Activated CD8-positive, alpha-beta memory T cell treated with anti-CD3 and anti-CD28 coated beads for 36 hours (primary cell): Measurements from ENCODE around the gene FARSB. TPM values are rescaled to one million over a fixed set of nuclear protein-coding genes. Genes with fewer than 3 reads are reported as not detected.
"Not testable (repeated sequence)": the region's sequence is repeated elsewhere in the genome, so short reads cannot be mapped to it uniquely, and the experiment has no call there.

ENCODE experiments used
- CTCF ChIA-PET: fragments of 350-600 bp; sonication (Branson Sonifier 250); formaldehyde crosslinking; loops from one replicate; lab custom pipeline; 2021; ENCODE audit warnings: antibody characterized with exemption; lab: Charles Lee
- POLR2A ChIA-PET: fragments of 350-600 bp; sonication (Branson Sonifier 250); formaldehyde crosslinking; loops from one replicate; lab custom pipeline; 2021; ENCODE audit warnings: antibody characterized with exemption; lab: Charles Lee
- total RNA-seq, 2 experiments: library from RNA; stranded (reverse); gene quantifications; one replicate each; pipeline ENCODE4 v1.2.3, GENCODE V29; 2021

The FARSB gene
- 10 to 100 TPM; 61.2 to 62.6 TPM for total RNA-seq

DNA sequence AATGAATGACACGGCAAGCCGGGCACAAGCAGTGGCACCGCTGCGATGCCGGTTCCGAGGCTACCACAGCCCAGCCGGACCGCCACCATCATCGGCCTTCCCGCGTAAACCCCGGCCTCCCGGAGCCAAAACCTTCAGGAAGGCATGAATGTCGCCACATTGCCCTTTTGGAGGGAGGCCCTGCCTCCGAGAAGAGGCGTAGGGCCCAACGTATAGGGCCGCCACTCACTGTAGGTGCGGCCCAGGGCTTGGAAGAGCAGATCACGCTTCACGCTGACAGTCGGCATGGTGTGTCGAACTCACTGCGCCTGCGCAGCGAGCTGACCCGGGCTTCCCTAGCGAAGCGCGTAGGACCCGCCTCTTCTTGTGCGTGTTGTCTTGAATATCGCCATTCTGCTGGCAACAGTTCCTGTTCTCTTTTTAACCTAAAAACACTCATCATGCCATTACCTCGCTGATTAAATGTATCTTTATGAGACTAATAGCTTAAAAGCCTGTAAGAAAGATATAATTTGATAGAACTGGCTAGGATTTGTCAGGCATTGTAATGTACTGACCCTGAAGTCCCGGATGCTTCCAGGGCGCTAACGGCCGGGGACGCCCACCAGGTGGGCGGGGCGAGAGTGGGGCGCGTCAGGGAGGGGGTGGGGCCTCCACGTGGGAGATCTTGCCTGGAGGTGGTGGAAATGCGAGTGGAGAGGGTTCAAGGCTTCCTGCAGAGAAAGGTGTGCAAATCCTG is at the start of gene FARSB:
Gene FARSB, minus strand, starts transcription at position 306 of the 739 bp plus-strand sequence. Its CDS starts 19 bp downstream, at position 287.
- ChIA-PET CTCF (interaction anchor here (1.7 kb wide), 1 partner anchor 24 kb away, joined by 3 read pairs; no protein-coding TSS in a partner anchor), POLR2A (interaction anchor here (0.6 kb wide), 1 partner anchor 231 kb away, joined by 3 read pairs; no protein-coding TSS in a partner anchor)

DNA sequence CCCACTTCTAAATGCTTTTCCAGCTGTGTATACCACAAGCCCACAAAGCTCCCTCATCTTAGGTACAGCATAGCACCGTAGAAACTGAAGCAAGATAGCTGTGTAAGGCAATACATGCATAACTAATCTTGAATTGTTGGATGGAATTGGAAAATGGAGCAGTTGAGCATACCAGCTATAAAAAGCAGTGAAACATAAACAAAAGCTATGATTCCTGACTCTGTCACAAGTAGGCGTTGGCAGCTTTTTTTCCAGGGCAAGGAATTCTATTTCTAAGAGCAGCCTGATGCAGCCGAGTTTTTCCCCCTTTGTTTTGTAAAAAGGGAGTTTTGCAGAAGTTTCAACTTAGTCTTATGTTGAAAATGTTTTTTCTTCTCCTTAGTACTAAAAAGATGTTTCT is 48.0 kb upstream of the FARSB start:
- ChIA-PET POLR2A (no interaction called here), CTCF (interaction anchor here (0.8 to 1.4 kb wide), 2 partner anchors 13 to 200 kb away, joined by 3 to 6 read pairs; no protein-coding TSS in a partner anchor)

DNA sequence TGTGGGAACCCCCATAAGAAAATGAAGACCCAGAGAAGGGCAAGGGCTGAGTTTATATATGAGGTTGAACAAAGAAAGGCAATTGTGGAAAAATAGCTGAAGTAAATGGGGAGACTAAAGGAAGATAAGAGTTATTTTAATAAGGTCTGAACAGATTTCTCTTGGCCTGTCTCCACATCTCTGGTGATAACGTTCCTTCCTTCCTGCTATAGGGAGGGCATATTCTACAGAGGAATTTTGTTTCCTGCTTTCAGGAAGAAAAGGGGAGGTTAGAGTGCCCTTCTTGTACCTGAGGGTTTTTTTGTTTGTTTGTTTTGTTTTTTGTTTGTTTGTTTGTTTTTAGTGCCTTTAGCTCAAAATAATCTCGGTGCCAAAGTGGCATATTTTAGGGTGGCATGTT is 47.2 kb upstream of the FARSB start:
- ChIA-PET CTCF (interaction anchor here (1.4 kb wide), 1 partner anchor 12 kb away, joined by 6 read pairs; no protein-coding TSS in a partner anchor), POLR2A (no interaction called here)

DNA sequence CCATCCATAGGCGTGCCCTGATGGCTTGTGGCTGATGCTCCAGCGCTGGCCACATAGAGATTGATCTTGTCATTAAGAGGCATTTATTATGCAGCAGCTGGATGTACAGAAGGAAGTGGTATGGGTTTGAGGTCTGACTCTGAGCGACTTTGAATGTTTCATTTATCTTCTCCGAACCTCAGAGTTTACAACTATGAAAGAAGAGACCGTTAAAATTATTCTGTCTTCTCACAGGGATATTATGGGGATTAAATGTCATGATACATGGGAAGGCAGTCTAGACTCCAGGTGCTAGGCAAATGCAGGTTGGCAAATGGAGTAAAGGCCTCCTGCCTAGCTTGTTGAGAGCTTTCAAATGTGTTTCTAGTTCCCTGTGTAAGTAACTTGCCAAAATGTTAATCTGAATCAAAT is 45.8 kb upstream of the FARSB start:
- CTCF ChIA-PET: no interaction called here
- POLR2A ChIA-PET: no interaction called here

DNA sequence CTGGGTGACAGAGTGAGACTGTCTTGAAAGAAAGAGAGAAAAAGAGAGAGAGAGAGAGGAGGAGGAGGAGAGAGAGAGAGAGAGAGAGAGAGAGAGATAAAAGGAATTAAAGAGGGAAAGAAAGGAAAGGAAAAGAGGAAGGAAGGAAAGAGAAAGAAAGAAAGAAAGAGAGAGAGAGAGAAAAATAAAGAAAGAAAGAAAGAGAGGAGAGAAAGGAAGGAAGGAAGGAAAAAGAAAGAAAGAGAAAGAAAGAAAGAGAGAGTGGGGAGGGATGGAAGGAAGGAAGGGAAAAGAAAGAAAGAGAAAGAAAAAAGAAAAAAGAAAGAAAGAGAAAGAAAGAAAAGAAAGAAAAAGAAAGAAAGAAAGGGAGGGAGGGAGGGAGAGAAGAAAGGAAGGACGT is 45.3 kb upstream of the FARSB start:
- ChIA-PET CTCF (no interaction called here), POLR2A (no interaction called here)

DNA sequence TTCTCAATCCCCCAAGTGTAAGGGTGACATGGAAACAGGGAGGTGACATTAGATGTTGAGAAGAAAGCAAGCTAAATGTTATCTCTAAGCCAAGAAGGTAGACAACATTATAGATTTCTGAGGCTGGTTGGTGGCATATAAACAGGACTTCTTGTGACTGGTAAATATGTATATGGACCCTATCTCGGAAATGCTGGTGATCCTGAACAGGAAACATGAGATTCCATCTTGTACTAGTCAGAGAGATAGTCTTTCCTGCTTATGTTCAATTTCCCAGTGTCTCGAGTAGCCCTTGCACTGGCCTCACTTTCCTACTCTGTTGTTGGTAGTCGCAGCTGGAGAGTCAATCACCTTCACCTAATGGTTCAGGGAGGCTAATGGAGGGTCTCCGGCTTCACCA is 42.4 kb upstream of the FARSB start:
- CTCF ChIA-PET: no interaction called here

DNA sequence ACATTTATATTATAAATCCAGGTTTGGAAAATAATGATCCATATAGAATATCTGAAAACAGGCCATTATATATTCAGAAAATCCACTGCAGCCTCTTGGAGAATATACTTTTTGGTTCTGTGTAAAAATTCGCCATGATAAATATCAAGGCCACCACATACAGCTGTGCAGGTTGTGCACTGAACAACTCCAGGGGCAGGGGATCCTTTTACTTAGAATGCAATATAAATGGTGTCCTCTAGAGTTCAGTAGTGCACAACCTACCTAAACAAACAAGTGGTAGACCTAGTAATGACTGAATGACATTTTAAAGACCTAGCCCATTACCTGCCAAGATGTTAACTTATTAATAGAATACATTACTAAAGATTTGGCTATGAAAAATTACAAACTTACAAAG is 37.9 kb upstream of the FARSB start:
- ChIA-PET CTCF (no interaction called here), POLR2A (no interaction called here)

More for the DNA sequence above, 42.4 kb upstream of the FARSB start:
- POLR2A ChIA-PET: no interaction called here

DNA sequence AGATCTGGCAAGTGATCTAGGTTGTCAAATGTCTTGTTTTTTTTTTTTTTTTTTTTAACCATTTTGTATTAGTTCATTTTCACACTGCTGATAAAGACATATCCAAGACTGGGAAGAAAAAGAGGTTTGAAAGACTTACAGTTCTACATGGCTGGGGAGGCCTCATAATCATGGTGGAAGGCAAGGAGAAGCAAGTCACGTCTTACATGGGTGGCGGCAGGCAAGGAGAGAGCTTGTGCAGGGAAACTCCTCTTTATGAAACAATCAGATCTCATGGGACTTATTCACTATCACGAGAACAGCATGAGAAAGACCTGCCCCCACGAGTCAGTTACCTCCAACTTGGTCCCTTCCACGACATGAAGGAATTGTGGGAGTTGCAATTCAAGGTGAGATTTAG is 37.5 kb upstream of the FARSB start:
- CTCF ChIA-PET: interaction anchor here (0.6 kb wide), 1 partner anchor 190 kb away, joined by 3 read pairs; no protein-coding TSS in a partner anchor
- POLR2A ChIA-PET: not testable (repeated sequence)

DNA sequence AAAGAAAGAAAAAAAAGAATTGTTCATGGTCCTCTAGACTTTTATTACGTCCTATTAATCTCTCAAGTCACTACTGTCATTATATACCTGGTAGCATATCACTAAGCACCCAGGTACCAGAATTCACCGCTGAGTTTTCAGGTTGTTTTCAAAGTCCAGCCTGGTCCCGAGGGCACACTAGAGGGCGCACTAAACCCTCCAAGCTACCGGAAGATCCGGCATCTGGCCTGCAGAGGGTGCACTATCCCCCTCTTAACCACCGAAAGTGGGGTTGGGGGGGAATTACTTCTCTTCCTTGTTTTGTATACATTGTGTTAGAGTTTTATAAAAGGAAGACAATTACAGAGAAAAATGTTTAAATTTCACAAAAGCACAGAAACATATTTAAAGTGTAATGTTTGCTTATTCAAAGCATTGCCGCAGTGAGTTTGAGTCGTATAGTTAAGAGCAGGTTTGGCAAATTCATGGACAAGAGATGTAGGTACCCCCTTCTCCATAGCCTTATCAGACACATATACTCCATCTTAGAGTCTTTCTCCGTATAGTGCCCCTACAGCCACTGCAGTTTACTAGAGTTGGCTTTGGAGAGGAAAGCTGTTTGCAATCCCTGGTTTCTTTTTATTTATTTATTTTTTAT is 34.8 kb upstream of the FARSB start:
- CTCF ChIA-PET: interaction anchor here (0.5 to 2.1 kb wide), 18 partner anchors 11 to 275 kb away, joined by 3 to 7 read pairs (median 4); no protein-coding TSS in a partner anchor
- POLR2A ChIA-PET: no interaction called here

DNA sequence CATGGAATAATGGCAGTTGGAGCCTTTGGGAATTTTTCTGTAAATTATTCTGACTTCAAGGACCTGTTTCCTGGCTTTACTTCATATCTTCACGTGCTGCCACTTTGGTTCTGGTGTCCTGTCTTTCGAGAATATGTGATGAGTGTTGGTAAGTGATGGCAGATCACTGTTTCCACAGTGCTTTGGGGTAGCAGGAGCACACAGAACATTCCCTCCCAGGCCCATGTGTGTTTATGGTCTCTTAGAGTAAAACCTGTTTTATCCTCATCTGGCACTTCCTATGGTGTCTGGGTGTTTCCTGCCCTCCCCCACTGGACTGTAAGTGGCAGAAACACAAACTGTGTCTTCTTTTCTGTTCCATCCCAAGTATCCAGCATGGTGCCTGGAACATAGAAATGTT is 33.4 kb upstream of the FARSB start:
- ChIA-PET POLR2A (no interaction called here), CTCF (interaction anchor here (2.1 kb wide), 1 partner anchor 19 kb away, joined by 6 read pairs; no protein-coding TSS in a partner anchor)

DNA sequence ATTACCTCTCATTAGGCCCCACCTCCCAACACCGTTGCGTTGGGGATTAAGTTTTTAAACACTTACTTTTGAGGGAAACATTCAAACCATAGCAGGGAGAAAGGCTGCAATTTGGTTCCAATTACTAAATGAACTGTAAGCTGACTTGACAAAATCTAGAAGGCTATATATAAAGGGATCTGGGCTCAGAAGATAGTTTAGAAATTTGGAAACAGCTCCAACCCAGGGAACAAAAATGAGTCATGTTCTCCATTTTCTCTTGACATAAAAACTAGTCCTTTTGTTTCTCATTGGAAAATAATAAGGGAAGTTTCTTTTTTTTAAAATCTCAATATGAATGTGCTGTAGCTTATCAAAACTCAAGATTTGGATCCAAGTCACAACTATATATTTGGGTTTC is 33.0 kb upstream of the FARSB start:
- CTCF ChIA-PET: interaction anchor here (1.2 to 1.8 kb wide), 2 partner anchors 11 to 214 kb away, joined by 3 to 5 read pairs; no protein-coding TSS in a partner anchor
- POLR2A ChIA-PET: no interaction called here

DNA sequence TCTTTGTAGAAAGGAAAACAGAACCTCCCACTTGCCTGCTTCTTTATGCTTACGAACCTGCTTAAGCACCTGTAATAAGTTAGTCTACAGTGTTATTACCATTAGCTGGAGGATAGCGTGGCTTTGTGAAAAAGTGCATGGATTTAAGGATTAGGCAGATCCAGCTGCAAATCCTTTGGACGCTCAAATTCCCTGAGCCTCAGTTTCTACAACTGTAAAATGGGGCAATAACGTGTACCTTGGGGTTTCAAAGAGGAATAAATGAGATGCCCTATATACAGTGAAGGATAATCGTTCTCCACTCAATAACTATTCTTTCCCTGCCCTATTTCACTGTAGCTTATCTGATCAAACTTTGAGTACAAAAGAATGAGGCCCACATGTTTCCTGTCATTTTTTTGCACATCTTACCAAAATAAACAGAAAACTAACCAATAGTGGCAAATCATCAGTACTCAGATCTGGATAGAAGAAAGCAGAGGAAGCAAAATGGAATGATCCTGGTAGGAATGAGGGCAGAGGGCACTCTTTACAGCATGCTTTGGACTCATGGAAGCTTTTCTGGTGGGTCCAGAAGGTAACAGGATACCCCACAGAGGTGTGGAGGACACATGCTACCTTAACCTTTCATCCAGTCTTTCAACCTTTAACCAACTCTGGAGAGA is 30.3 kb upstream of the FARSB start:
- ChIA-PET POLR2A (no interaction called here), CTCF (no interaction called here)

DNA sequence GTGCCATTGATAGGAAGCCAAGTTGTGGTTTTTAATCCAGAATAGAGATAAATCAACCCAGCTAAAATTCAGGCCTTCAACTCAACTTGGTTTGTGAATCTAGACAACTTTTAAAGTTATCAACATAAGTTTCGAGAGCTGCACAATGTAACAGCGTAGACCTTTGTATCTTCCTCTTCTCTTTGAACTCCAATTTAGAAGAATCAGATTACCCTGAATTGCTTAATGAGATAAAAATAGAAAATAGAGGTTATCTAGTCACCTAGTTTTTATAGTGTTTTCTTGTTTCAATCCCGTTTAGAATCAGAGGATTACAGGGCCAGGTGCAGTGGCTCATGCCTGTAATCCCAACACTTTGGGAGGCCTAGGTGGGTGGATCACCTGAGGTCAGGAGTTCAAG is 27.9 kb upstream of the FARSB start:
- POLR2A ChIA-PET: no interaction called here
- CTCF ChIA-PET: no interaction called here

DNA sequence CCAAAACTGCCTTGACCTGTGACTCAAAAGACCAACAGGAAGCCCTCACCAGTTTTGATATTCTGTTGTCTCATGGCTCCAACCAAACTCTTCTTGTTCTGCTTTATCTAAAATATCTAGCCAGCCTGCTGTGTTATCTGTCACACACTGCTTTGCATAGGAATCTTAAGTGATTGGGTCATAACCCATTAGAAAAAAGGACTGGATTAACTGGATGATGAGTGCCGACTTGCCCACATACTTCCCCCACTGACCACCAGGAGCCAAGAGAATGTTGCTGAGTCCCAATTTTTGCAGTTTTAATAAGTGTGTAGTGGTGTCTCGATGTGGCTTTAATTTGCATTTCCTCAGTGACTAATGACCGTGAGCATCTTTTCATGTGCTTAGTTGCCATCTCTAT is 22.1 kb upstream of the FARSB start:
- POLR2A ChIA-PET: no interaction called here
- CTCF ChIA-PET: no interaction called here

DNA sequence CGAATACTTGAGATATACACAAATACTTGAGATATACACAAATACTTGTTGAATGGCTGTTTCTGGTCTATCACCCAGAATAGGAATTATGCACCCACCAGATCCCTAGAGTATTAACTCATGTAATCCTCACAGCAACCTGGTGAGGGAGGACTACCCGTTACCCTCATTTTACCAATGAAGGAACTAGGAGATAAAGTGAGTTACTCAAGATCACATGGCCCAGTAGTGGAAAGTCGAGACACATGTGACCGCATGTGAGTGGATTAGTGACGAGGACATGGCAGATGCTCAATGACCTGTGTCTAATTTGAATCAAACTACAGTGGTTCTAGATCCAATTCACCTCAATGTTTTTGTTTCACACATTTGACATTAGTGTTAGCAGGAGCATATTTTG is 18.0 kb upstream of the FARSB start:
- CTCF ChIA-PET: no interaction called here
- POLR2A ChIA-PET: no interaction called here

DNA sequence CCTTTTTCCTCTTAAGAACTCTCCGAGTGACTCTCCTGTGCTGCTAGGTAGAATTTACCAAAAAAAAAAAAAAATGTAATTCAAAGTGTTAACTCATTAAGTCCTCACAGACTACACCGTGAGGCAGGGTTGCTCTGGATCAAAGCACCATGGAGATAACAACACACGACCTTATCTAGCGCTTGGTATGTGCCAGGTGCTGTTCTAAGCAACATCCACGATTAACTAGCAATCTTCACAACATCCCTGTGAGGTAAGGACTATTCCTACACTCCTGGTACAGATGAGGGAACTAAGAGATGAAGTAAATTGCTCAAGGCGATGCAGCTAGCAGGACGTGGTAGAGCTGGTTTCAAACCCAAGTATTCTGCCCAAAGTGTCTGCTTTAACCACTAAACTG is 17.4 kb upstream of the FARSB start:
- POLR2A ChIA-PET: no interaction called here
- CTCF ChIA-PET: no interaction called here

DNA sequence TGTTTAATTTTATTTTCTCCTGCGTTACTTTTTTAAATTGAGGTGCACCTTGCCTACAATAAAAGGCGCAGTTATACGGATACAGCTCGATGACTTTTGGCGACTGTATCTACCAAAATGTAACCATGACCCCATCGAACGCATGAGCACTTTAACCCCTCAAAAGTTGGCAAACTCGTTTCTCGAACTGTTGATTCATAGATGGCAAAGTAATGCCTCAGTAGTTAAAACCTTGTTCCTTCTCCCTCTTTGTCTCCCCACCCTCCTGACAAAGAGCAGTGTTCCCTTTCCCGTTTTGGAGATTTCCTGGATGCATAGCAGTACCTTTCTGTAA is 16.1 kb upstream of the FARSB start:
- ChIA-PET POLR2A (no interaction called here), CTCF (no interaction called here)

DNA sequence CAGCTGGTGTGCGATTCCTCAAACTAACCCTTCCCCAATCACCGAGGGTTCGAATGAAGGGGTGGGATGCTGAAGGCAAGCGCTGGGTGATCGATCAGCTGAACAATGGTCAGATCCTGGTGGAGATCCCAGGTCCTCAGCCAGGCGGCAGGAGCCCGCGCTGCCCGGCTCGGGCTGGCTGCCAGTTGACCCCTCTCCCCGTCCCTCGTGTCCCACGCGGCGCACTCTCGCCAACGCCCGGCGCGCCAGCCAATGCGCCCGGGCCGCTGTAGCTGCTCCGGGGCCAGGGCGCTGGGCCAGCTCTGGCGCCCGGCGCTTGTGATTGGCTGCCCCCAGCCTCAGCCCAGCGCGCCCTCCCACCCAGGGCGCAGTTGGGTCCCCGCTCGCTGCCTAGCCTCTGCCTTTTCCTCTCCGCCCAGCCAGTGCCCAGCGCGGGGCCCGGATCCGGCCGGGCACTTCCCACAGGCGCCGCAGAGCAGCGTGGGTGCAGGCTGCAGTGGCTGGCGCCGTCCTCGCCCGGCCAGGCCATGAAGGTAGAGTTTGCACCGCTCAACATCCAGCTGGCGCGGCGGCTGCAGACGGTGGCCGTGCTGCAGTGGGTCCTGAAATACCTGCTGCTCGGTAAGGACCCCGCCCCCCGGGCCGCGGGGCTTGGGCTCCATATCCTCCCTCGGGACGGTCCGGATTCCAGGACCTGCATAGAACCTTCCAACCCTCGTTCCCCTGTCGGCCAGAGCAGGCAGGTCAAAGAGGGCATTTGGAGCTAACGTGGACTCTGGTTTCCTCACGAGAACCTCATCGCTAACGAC is 15.6 kb upstream of the FARSB start, which contains the start of gene MOGAT1:
Gene MOGAT1, plus strand, starts transcription at position 400 of the 809 bp plus-strand sequence. Its CDS starts 128 bp downstream, at position 528.
- POLR2A ChIA-PET: no interaction called here
- CTCF ChIA-PET: no interaction called here
